H9 (cell line): ENCODE data around the gene RASGRF1. TPM values are rescaled to one million over a fixed set of nuclear protein-coding genes. Genes with fewer than 3 reads are reported as not detected.

Experiments used
- DNase-seq: peaks from one replicate; pipeline ENCODE4 v3.0.0-alpha.2; 2017
- H2AFZ ChIP-seq: one replicate; pipeline ENCODE4 v1.6.1; 2013; ENCODE audit warnings: mild to moderate bottlenecking, low read length, control low read depth, moderate library complexity
- H2AK5ac ChIP-seq: 2 replicates; pipeline ENCODE4 v1.6.1; 2013; ENCODE audit warnings: low read length, control low read depth, mixed read lengths; ENCODE audit not compliant: insufficient read length
- H2BK120ac ChIP-seq: one replicate; pipeline ENCODE4 v1.6.1; 2013; ENCODE audit warnings: low read depth, mild to moderate bottlenecking, low read length, control low read depth, inconsistent platforms; ENCODE audit not compliant: poor library complexity, severe bottlenecking
- H2BK12ac ChIP-seq: 2 replicates; pipeline ENCODE4 v1.6.1; 2013; ENCODE audit warnings: low read length, control low read depth, mixed read lengths, low read depth; ENCODE audit not compliant: insufficient read length
- H2BK15ac ChIP-seq: 2 replicates; pipeline ENCODE4 v1.6.1; 2013; ENCODE audit warnings: low read depth, low read length, control low read depth
- H2BK20ac ChIP-seq: one replicate; pipeline ENCODE4 v1.6.1; 2013; ENCODE audit warnings: low read depth, mild to moderate bottlenecking, low read length, control low read depth, inconsistent platforms; ENCODE audit not compliant: poor library complexity, severe bottlenecking
- H2BK5ac ChIP-seq: 2 replicates; pipeline ENCODE4 v1.6.1; 2013; ENCODE audit warnings: low read length, control low read depth, mixed read lengths; ENCODE audit not compliant: insufficient read length
- H3K14ac ChIP-seq: 2 replicates; pipeline ENCODE4 v1.6.1; 2013; ENCODE audit warnings: low read length, control low read depth; ENCODE audit not compliant: insufficient read depth
- H3K18ac ChIP-seq: 2 replicates; pipeline ENCODE4 v1.6.1; 2013; ENCODE audit warnings: low read depth, mild to moderate bottlenecking, mixed read lengths, low read length, control low read depth; ENCODE audit not compliant: insufficient read length
- H3K23ac ChIP-seq: 2 replicates; pipeline ENCODE4 v1.6.1; 2013; ENCODE audit warnings: low read length, control low read depth, mixed read lengths, low read depth; ENCODE audit not compliant: insufficient read length
- H3K23me2 ChIP-seq: 2 replicates; pipeline ENCODE4 v1.6.1; 2013; ENCODE audit warnings: low read depth, mild to moderate bottlenecking, mixed read lengths, low read length, control low read depth; ENCODE audit not compliant: insufficient read length, poor library complexity, severe bottlenecking
- H3K27ac ChIP-seq: 2 replicates; pipeline ENCODE4 v1.5.1; 2013; ENCODE audit warnings: low read length, control low read depth, mixed read lengths, low read depth; ENCODE audit not compliant: insufficient read length
- H3K27me3 ChIP-seq: 2 replicates; pipeline ENCODE4 v1.6.1; 2013; ENCODE audit warnings: low read length, control low read depth, inconsistent platforms; ENCODE audit not compliant: insufficient read depth
- H3K4ac ChIP-seq: 2 replicates; pipeline ENCODE4 v1.6.1; 2013; ENCODE audit warnings: low read depth, mild to moderate bottlenecking, control low read depth, inconsistent platforms, low read length, moderate library complexity
- H3K4me1 ChIP-seq: 2 replicates; pipeline ENCODE4 v1.6.1; 2013; ENCODE audit warnings: low read length, control low read depth, inconsistent platforms; ENCODE audit not compliant: insufficient read depth
- H3K4me2 ChIP-seq: 2 replicates; pipeline ENCODE4 v1.6.1; 2013; ENCODE audit warnings: low read length, control low read depth, mixed read lengths; ENCODE audit not compliant: insufficient read length, insufficient read depth
- H3K56ac ChIP-seq: 2 replicates; pipeline ENCODE4 v1.6.1; 2013; ENCODE audit warnings: low read depth, mild to moderate bottlenecking, mixed read lengths, low read length, control low read depth; ENCODE audit not compliant: insufficient read length
- H3K79me1 ChIP-seq: 2 replicates; pipeline ENCODE4 v1.6.1; 2013; ENCODE audit warnings: low read depth, mild to moderate bottlenecking, moderate library complexity, low read length, control low read depth, inconsistent platforms; ENCODE audit not compliant: insufficient read depth, poor library complexity, severe bottlenecking
- H3K79me2 ChIP-seq: 2 replicates; pipeline ENCODE4 v1.6.1; 2013; ENCODE audit warnings: low read length, control low read depth, inconsistent platforms; ENCODE audit not compliant: insufficient read depth
- H3K9ac ChIP-seq: 2 replicates; pipeline ENCODE4 v1.6.1; 2013; ENCODE audit warnings: low read length, control low read depth, mixed read lengths; ENCODE audit not compliant: insufficient read length; ENCODE audit errors: extremely low read depth
- H3K9me3 ChIP-seq: one replicate; pipeline ENCODE4 v1.6.1; 2013; ENCODE audit warnings: low read depth, low read length, inconsistent platforms; ENCODE audit not compliant: control insufficient read depth
- H3T11ph ChIP-seq: one replicate; pipeline ENCODE4 v1.6.1; 2013; ENCODE audit warnings: mild to moderate bottlenecking, low read length, control low read depth, inconsistent platforms
- H4K20me1 ChIP-seq: one replicate; pipeline ENCODE4 v1.6.1; 2013; ENCODE audit not compliant: control insufficient read depth, insufficient read length, insufficient read depth
- H4K5ac ChIP-seq: 2 replicates; pipeline ENCODE4 v1.6.1; 2013; ENCODE audit warnings: low read depth, mild to moderate bottlenecking, mixed read lengths, low read length, control low read depth; ENCODE audit not compliant: insufficient read length
- H4K8ac ChIP-seq: replicated peaks from 2 replicates; pipeline ENCODE4 v1.6.1; 2013; ENCODE audit warnings: low read length, control low read depth, mixed read lengths, low read depth; ENCODE audit not compliant: insufficient read length
- H4K91ac ChIP-seq: 2 replicates; pipeline ENCODE4 v1.6.1; 2013; ENCODE audit warnings: low read depth, mild to moderate bottlenecking, moderate library complexity, mixed read lengths, low read length, control low read depth; ENCODE audit not compliant: insufficient read length
- H3K27ac Mint-ChIP-seq, 3 experiments: 2 replicates in 2 of 3; 3 replicates in 1 of 3; pipeline ENCODE4 v1.8.0; 2020 to 2021; ENCODE audit warnings: mixed read lengths in 3 of 3, mild to moderate bottlenecking in 1 of 3, moderate library complexity in 1 of 3
- H3K27me3 Mint-ChIP-seq: 2 replicates; pipeline ENCODE4 v1.8.0; 2021; ENCODE audit warnings: low read depth, mild to moderate bottlenecking, moderate library complexity, mixed read lengths
- H3K36me3 Mint-ChIP-seq, 3 experiments: 2 replicates in 2 of 3; 3 replicates in 1 of 3; pipeline ENCODE4 v1.8.0; 2020 to 2021; ENCODE audit warnings: low read depth in 3 of 3, mixed read lengths in 3 of 3; ENCODE audit not compliant: insufficient read depth in 1 of 3
- H3K4me1 Mint-ChIP-seq, 2 experiments: 2 replicates each; pipeline ENCODE4 v1.8.0; 2020; ENCODE audit warnings: mixed read lengths in 2 of 2
- H3K4me3 Mint-ChIP-seq, 2 experiments: 2 replicates in 1 of 2; 3 replicates in 1 of 2; pipeline ENCODE4 v1.8.0; 2020 to 2021; ENCODE audit warnings: mild to moderate bottlenecking in 2 of 2, mixed read lengths in 2 of 2, moderate library complexity in 1 of 2
- H3K9me3 Mint-ChIP-seq, 2 experiments: 2 replicates in 1 of 2; 3 replicates in 1 of 2; pipeline ENCODE4 v1.8.0; 2020; ENCODE audit warnings: mild to moderate bottlenecking in 2 of 2, mixed read lengths in 2 of 2, moderate library complexity in 1 of 2
- CTCF ChIP-seq: fragments of 200-600 bp; sonication (generic); conservative IDR thresholded peaks from 3 replicates; pipeline ENCODE4 v1.8.0; 2021; ENCODE audit warnings: antibody characterized with exemption, mild to moderate bottlenecking
- WGBS: extraction: QIAGEN DNeasy Blood & Tissue Kit; methylation state at CpG from one replicate; pipeline ENCODE4 v1.1.7; 2013; ENCODE audit warnings: missing lambda C conversion rate, low lambda C conversion rate, mixed read lengths; ENCODE audit not compliant: insufficient read length; ENCODE audit errors: extremely low coverage; 5-methylcytosine and 5-hydroxymethylcytosine counted together
- total RNA-seq: library from RNA; stranded (reverse); gene quantifications from 2 replicates; pipeline ENCODE4 v1.2.1, GENCODE V29; 2021

Gene RASGRF1
- total RNA-seq, 1 experiment from 2014 or later: 0.48 TPM

GRCh38 chr15:78997981-78998499, 92.5 kb downstream of the RASGRF1 start:
- Histone ChIP-seq H4K20me1 (no peaks in the 10 kb centered on the region), H4K5ac (no peak overlapping the region), H2AFZ (no peak overlapping the region), H3K27ac (no peak overlapping the region), H3K56ac (no peak overlapping the region), H3K9me3 (no peaks in the 10 kb centered on the region), H2BK5ac (no peak overlapping the region), H3K4ac (no peak overlapping the region), H2BK120ac (no peak overlapping the region), H4K91ac (no peak overlapping the region), H2BK12ac (no peak overlapping the region), H3K14ac (peak overlapping the region; percentile 58; the same call in 1 of the 2 replicates), H4K8ac (no peak overlapping the region), H3K18ac (no peak overlapping the region), H3T11ph (no peak overlapping the region), H3K79me2 (no peaks in the 10 kb centered on the region), H3K23me2 (no peaks in the 10 kb centered on the region), H2BK20ac (no peak overlapping the region), H3K9ac (no peak overlapping the region), H2BK15ac (no peak overlapping the region), H2AK5ac (no peak overlapping the region), H3K4me1 (no peaks in the 10 kb centered on the region; the same call in 1 of the 2 replicates), H3K27me3 (peaks cover 2% of the 10 kb centered on the region; the same call in 1 of the 2 replicates), H3K23ac (no peak overlapping the region), H3K79me1 (no peaks in the 10 kb centered on the region), H3K4me2 (no peak overlapping the region)
- Mint-ChIP-seq H3K4me1 (peaks cover 35 to 44% of the 10 kb centered on the region in 2 experiments), H3K9me3 (no peaks in the 10 kb centered on the region; a peak in 1 of 5 replicates), H3K27ac (no peak overlapping the region), H3K4me3 (no peak overlapping the region), H3K27me3 (peaks cover 20% of the 10 kb centered on the region), H3K36me3 (no peaks in the 10 kb centered on the region; a peak in 1 of 7 replicates)
- TF ChIP-seq CTCF: no peak
- no peak for DNase-seq
- no CpG with 5 or more reads among the region's 8 CpGs for WGBS
